Measurements from ENCODE around the gene HS6ST1.

Gene HS6ST1

GRCh38 chr2:128293870-128294455 lies 24.7 kb downstream of the HS6ST1 start:
- H3K36me3 ChIP-seq (ENCODE audit: insufficient read depth, low read length), result no peaks in the 10 kb centered on the region; the same call in 1 of the 2 replicates
- TF ChIP-seq EZH2 (IDR thresholded peaks at IDR 0.05; ENCODE audit: borderline replicate concordance, low read length) (no peak), CTCF (IDR thresholded peaks at IDR 0.05; ENCODE audit: low read length) (no peak)
- no peak overlapping the region for H3K27ac ChIP-seq (ENCODE audit: low read depth, low read length, poor library complexity, severe bottlenecking)
- H3K4me1 ChIP-seq (ENCODE audit: insufficient read depth, low read length, severe bottlenecking), result no peaks in the 10 kb centered on the region
- no peak overlapping the region for H3K4me2 ChIP-seq (ENCODE audit: low read length)
- H2AFZ ChIP-seq (ENCODE audit: low read length), result no peak overlapping the region
- H3F3A ChIP-seq (ENCODE audit: insufficient read depth, low read length), result no peaks in the 10 kb centered on the region; the same call in 1 of the 2 replicates
- H3K9ac ChIP-seq (ENCODE audit: low read length), result no peak overlapping the region
- no peaks in the 10 kb centered on the region for H3K27me3 ChIP-seq (ENCODE audit: insufficient read depth, low read length)
- H3K9me2 ChIP-seq (ENCODE audit: low read depth, low read length), result no peaks in the 10 kb centered on the region
- no peak overlapping the region for H3K4me3 ChIP-seq (ENCODE audit: low read depth, low read length, poor library complexity, severe bottlenecking)
- H4K20me1 ChIP-seq (ENCODE audit: insufficient read depth, low read length), result no peaks in the 10 kb centered on the region
- H3K79me2 ChIP-seq (ENCODE audit: insufficient read depth, low read length), result no peaks in the 10 kb centered on the region
- 0 out of 2 replicates have a peak, but pooled peaks cover 2% of the 10 kb centered on the region for H3K9me3 ChIP-seq (ENCODE audit: low read length)

- no peaks in the 10 kb centered on the region for H4K20me1 ChIP-seq (ENCODE audit: insufficient read depth, low read length)
- TF ChIP-seq EZH2 (IDR thresholded peaks at IDR 0.05; ENCODE audit: borderline replicate concordance, low read length), result no peak
- TF ChIP-seq CTCF (IDR thresholded peaks at IDR 0.05; ENCODE audit: low read length), result no peak
- H3K79me2 ChIP-seq (ENCODE audit: insufficient read depth, low read length), result no peaks in the 10 kb centered on the region
- no peaks in the 10 kb centered on the region; the same call in 1 of the 2 replicates for H3F3A ChIP-seq (ENCODE audit: insufficient read depth, low read length)
- 0 out of 2 replicates have a peak, but pooled peaks cover 2% of the 10 kb centered on the region for H3K9me3 ChIP-seq (ENCODE audit: low read length)
- H3K9me2 ChIP-seq (ENCODE audit: low read depth, low read length), result no peaks in the 10 kb centered on the region
- H3K27ac ChIP-seq (ENCODE audit: low read depth, low read length, poor library complexity, severe bottlenecking), result no peak overlapping the region
- H3K4me2 ChIP-seq (ENCODE audit: low read length), result no peak overlapping the region
- H3K9ac ChIP-seq (ENCODE audit: low read length), result no peak overlapping the region
- H3K4me3 ChIP-seq (ENCODE audit: low read depth, low read length, poor library complexity, severe bottlenecking), result no peak overlapping the region
- H3K36me3 ChIP-seq (ENCODE audit: insufficient read depth, low read length), result no peaks in the 10 kb centered on the region; the same call in 1 of the 2 replicates
- H3K27me3 ChIP-seq (ENCODE audit: insufficient read depth, low read length), result no peaks in the 10 kb centered on the region
- no peaks in the 10 kb centered on the region for H3K4me1 ChIP-seq (ENCODE audit: insufficient read depth, low read length, severe bottlenecking)
- H2AFZ ChIP-seq (ENCODE audit: low read length), result no peak overlapping the region
Observed at GRCh38 chr2:128293426-128293755, 25.3 kb downstream of the HS6ST1 start.

- no peaks in the 10 kb centered on the region; the same call in 1 of the 2 replicates for H3F3A ChIP-seq (ENCODE audit: insufficient read depth, low read length)
- H2AFZ ChIP-seq (ENCODE audit: low read length), result no peak overlapping the region
- 0 out of 2 replicates have a peak, but pooled peaks cover 2% of the 10 kb centered on the region for H3K9me3 ChIP-seq (ENCODE audit: low read length)
- H3K27me3 ChIP-seq (ENCODE audit: insufficient read depth, low read length), result no peaks in the 10 kb centered on the region
- no peaks in the 10 kb centered on the region; the same call in 1 of the 2 replicates for H3K36me3 ChIP-seq (ENCODE audit: insufficient read depth, low read length)
- no peaks in the 10 kb centered on the region for H3K4me1 ChIP-seq (ENCODE audit: insufficient read depth, low read length, severe bottlenecking)
- H3K27ac ChIP-seq (ENCODE audit: low read depth, low read length, poor library complexity, severe bottlenecking), result no peak overlapping the region
- no peaks in the 10 kb centered on the region for H3K9me2 ChIP-seq (ENCODE audit: low read depth, low read length)
- H3K79me2 ChIP-seq (ENCODE audit: insufficient read depth, low read length), result no peaks in the 10 kb centered on the region
- H3K4me3 ChIP-seq (ENCODE audit: low read depth, low read length, poor library complexity, severe bottlenecking), result no peak overlapping the region
- H4K20me1 ChIP-seq (ENCODE audit: insufficient read depth, low read length), result no peaks in the 10 kb centered on the region
- H3K4me2 ChIP-seq (ENCODE audit: low read length), result no peak overlapping the region
- no peak overlapping the region for H3K9ac ChIP-seq (ENCODE audit: low read length)
- TF ChIP-seq CTCF (IDR thresholded peaks at IDR 0.05; ENCODE audit: low read length), result no peak
- TF ChIP-seq EZH2 (IDR thresholded peaks at IDR 0.05; ENCODE audit: borderline replicate concordance, low read length), result no peak
Observed at GRCh38 chr2:128292599-128293425, 25.9 kb downstream of the HS6ST1 start.

All from OCI-LY1 (cell line).